ENCODE results near the gene ACADS. TPM values are rescaled to one million over a fixed set of nuclear protein-coding genes. Genes with fewer than 3 reads are reported as not detected.

ACADS gene
- total RNA-seq, 1 experiment from 2014 or later = 11.0 TPM

- TF ChIP-seq ZNF281 (CRISPR knock-in tag; IDR thresholded peaks at IDR 0.05) (no peak), FOXP4 (CRISPR knock-in tag; IDR thresholded peaks at IDR 0.05) (no peak), TEAD4 (CRISPR knock-in tag; IDR thresholded peaks at IDR 0.05) (no peak)
- H3K27me3 Mint-ChIP-seq (ENCODE audit: low read depth) = no peaks in the 10 kb centered on the region
- H3K27ac Mint-ChIP-seq = peak overlapping the region; percentile 92
- DNase-seq (ENCODE audit: low spot score) (no peak), ATAC-seq (no peak)
- H3K4me3 Mint-ChIP-seq = peak overlapping the region; percentile 87
- H3K36me3 Mint-ChIP-seq = no peaks in the 10 kb centered on the region
- POLR2A ChIA-PET = interaction anchor here (1.1 to 1.2 kb wide), 2 partner anchors 22 to 39 kb away, joined by 4 read pairs; no protein-coding TSS in a partner anchor
- H3K9me3 Mint-ChIP-seq = no peaks in the 10 kb centered on the region
- peaks cover 54% of the 10 kb centered on the region for H3K4me1 Mint-ChIP-seq
- CTCF ChIA-PET = interaction anchor here (0.5 to 3.6 kb wide), 9 partner anchors 40 to 321 kb away, joined by 3 to 24 read pairs (median 3); no protein-coding TSS in a partner anchor
These were observed 37.0 kb upstream of the ACADS start for GRCh38 chr12:120688527-120689071.

GRCh38 chr12:120689397-120690082 is 36.1 kb upstream of the ACADS start:
- peaks cover 6% of the 10 kb centered on the region for H3K36me3 Mint-ChIP-seq

More at GRCh38 chr12:120689397-120690082, 36.1 kb upstream of the ACADS start:
- ATAC-seq (no peak), DNase-seq (ENCODE audit: low spot score) (peak; percentile 30)
- POLR2A ChIA-PET = interaction anchor here (1.1 kb wide), 1 partner anchor 21 kb away, joined by 4 read pairs; no protein-coding TSS in a partner anchor
- H3K9me3 Mint-ChIP-seq = no peaks in the 10 kb centered on the region
- peaks cover 63% of the 10 kb centered on the region for H3K4me1 Mint-ChIP-seq
- CTCF ChIA-PET = interaction anchor here (0.5 to 3.6 kb wide), 5 partner anchors 41 to 322 kb away, joined by 3 to 24 read pairs (median 3); no protein-coding TSS in a partner anchor
- peak overlapping the region; percentile 65 for H3K27ac Mint-ChIP-seq
- no peaks in the 10 kb centered on the region for H3K27me3 Mint-ChIP-seq (ENCODE audit: low read depth)
- peak overlapping the region; percentile 87 for H3K4me3 Mint-ChIP-seq
- TF ChIP-seq ERG (CRISPR knock-in tag; IDR thresholded peaks at IDR 0.05) (no peak), CREM (CRISPR knock-in tag; IDR thresholded peaks at IDR 0.05) (no peak), TP53 (CRISPR knock-in tag; IDR thresholded peaks at IDR 0.05) (no peak), E2F1 (CRISPR knock-in tag; IDR thresholded peaks at IDR 0.05) (no peak), ESRRA (CRISPR knock-in tag; IDR thresholded peaks at IDR 0.05; ENCODE audit: borderline replicate concordance) (no peak), ELF4 (CRISPR knock-in tag; IDR thresholded peaks at IDR 0.05; ENCODE audit: low read depth) (no peak), HMGXB4 (CRISPR knock-in tag; IDR thresholded peaks at IDR 0.05) (no peak)

Measured in WTC11 (cell line).